RPMI7951 (cell line): ENCODE data around the gene AKT1. TPM values are rescaled to one million over a fixed set of nuclear protein-coding genes. Genes with fewer than 3 reads are reported as not detected.

Experiments
- DNase-seq: peaks from one replicate; pipeline ENCODE4 v3.0.0-alpha.2; 2012; ENCODE audit warnings: low read depth
- total RNA-seq: library from RNA; depleted of rRNA; stranded (reverse); fragments of >200 nt; shearing (Covaris generic); gene quantifications from 2 replicates; pipeline ENCODE4 v1.2.3, GENCODE V29; 2014

AKT1 gene
- total RNA-seq, 1 experiment from 2014 or later, result 81.5 TPM

DNA sequence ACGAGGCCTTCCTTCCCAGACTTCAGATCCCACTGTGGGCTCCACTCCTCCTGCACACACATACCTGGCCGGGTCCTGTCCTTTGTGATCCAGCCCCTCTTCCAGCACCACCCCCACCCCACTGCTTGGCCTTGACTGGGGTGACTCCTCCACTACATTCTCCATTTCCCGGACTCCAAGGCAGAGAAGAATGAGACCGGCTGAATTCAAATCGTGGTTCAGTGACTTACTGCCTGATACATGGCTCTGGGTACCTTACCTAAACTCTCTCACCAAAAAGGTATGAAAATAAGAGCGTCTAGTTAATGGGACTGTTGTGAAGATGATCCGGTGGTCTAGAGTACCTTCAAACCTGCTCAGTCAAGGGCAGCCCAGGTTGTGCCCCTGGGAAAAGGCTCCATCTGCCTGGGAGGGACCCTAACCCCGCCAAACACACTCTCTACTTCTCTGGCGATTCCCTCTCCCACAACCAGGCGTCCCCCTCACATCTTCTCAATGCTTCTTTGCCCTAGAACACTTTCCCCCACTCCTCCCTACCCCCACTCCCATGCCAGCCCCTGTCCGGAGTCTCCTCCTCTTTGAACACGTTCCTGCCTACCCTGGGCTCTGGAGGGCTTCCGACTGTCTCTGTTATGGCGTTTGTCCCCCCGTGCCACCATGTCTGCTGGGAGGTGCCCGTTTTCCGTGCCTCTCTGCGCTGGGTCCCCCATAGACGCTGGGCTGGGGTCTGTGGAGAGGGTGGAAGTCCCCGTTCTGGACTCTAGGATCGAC is 3.9 kb upstream of the AKT1 start:
- no peak for DNase-seq

DNA sequence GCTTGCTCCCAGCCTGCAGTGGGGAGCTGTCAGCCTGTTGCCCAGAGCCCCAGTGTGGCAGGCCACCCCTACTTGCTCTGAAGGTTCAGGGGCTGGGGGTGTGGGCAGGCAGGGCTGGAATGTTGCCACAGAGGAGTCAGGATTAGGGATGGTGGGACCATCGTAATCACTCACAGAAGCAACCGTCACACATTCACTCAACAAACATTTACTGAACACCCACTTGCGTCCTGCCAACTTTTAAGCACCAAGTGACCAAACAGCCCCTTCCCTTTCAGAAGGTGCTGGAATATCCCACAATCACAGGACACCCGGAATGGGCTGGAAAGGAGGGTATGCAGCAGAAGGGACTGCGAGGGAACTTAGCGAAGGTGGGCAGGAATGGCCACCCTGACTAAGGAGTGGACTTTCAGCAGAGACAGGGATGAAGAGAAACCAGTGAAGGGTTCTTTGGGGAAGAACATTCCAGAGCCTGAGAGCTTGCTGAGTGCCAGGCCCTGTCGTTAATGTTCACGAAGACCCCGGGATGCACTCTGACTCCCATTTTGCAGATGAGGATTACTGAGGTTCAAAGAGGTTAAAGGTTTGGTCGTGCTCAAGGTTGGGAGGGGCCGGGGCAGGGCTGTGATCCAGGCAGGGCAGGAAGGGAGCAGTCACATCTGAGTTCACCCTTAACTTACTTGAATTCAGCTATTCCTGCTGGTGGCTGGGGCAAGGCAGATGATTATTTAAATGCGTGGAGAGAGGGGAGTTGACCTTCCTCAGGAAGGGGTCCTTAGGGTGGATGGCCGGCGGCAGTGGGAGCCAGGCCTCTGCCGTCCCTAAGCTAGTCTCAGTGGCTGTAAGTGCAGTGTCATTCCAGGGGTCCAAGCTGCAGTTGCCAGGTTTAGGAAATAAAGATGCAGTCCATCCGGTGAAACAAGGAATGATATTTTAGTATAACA is 3.0 kb upstream of the AKT1 start:
- DNase-seq, result no peak

DNA sequence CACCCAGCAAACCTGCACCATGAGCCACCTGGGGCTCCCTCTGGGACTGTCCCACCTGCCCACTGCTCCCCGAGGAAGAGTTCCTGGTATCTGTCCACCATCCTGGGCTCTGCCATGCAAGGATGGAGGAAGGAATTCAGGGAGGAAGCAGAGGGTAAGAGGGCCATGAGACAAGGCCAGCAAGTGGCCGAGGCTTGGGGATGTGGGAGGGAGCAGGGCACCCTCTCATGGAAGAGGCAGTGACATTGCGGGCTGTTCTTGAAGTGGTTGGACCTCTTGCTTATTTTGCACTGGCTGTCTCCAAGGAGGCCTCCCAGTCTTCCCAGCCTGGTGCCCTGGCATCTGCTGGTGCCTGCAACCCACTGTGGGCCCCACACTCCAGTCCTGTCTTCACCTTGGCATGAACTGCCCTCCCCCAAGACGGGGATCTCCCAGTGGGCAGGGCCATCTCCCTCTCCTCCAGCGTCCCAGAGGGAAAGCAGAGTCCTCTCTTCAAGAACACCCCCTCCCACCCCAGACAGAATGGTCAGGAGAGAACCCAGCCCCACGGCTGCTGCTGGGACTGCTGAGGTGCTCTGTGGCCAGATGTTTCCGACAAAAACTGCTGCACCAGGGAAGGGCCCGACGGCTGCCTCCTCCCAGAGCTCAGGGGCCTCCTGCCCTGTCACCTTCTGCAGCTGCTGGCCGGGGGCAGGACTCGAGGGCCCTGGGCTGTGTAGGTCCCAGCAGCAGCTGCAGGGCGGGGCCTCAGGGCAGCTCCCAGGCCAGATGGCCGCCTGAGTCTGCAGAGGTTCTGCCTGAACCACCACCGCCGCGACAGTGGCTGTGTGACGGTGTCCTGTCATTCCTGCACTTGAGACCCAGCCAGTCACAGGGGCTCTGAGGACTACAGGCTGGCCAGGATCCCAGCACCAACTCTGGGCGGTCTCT is 1.8 kb upstream of the AKT1 start:
- DNase-seq, result no peak

DNA sequence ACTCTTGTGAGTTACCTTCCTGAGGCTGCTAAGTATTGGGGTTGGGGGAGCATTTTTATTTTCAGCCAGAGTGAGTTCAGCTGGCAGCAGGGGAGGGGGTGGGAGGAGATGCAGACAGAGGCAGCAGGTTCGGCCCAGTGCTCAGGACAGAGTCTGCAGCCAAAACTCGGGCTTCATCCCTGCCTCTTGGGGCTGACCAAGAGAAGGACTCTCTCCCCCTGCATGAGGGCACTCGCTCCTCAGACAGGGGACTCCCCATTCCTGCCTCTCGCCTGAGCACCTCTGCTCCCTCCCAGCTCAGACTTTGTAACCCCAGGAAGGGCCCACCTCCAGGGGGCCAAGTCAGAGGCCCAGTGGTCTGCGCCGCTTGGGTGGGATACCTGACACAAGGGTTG is 1.1 kb upstream of the AKT1 start:
- no peak for DNase-seq

DNA sequence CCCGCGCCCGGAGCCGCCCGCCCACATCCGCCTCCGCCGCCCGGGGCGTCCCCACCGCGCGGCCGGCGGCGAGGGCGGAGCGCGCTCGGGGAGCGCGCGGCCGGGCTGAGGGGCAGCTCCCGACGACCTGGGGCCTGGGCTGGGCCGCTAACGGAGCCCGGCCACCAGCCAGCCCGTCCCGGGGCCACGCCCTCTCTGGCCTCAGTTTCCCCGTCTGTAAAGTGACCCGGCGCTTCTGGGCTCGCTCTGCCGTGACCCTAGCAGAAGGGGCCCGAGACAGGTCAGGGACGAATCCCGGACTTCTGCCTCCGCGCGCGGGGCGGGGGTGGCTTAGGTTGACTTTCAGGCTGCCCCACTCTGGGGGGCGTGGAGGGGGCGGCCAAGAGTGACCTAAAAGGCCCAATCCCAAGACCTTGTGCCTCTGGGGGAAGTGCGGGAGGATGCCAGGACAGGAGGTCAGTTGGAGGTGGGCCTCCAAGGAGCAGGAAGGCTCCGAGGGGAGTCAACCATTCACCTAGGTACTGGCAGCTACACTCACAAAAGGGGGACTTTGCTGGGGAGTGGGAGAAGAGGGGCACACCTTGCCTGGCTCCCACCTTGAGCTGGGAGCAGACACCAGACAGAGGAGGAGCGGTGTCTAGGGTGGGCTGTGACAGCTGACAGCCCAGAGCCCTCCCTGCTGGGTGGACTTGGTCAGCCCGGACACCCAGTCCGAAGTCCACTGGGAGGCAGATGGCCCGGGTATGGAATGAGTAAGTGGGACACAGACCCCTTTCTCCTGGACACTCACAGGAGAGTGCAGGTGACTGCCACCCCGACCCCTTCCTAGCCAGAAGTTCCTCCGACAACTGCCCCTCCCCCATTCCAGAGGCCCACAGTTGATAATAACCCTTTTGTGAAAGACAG is 486 bp upstream of the AKT1 start:
- peak; percentile 43 for DNase-seq

DNA sequence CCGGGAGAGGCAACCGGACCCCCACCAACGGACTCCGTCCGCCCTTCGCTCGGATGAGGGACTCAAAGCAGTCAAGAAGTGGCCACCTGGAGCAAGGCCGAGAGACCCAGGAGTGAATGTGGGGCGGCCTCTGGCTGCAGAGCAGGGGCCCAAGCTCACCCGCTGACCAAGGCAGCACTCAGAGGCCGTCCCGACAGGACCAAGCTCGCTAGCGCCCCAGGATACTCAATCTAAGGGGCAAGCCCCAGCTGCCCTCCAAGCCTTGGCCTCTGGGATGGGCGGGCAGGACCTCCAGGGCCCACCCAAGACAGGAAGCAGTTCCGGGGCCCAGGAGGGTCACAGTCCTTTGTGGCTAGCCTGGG is 936 bp downstream of the AKT1 start:
- DNase-seq, result peak; percentile 27

DNA sequence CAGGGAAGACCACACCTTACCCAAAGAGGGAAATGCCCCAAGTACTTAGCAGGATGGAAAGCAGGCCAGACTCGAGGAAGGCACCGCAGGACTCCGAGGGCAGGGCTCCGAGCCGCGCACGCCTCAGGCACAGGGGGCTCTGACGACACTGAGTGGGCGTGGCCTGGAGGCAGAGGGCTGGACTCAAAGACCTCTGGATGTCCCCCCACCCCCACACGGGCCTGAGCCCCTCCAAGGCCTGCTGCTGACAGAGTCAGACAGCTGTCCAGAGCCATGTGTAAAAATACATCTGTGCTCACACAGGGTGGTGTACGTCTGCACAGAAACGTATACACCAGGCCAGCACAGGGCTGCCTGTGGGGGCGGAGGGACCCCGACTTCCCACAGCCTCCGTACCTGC is 1.4 kb downstream of the AKT1 start:
- peak; percentile 65 for DNase-seq

DNA sequence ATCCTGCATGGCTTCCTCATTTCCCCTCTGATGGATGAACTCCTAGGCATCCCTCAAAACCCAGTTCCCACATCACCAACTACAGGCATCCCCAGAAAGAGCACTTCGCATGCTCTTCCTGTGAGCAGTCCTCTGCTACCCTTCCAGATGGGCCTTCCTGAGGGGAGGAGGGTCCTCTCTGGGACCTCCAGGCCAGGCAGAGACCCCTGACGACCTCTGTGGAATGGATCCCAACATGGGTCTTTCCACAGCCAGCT is 1.9 kb downstream of the AKT1 start:
- no peak for DNase-seq

DNA sequence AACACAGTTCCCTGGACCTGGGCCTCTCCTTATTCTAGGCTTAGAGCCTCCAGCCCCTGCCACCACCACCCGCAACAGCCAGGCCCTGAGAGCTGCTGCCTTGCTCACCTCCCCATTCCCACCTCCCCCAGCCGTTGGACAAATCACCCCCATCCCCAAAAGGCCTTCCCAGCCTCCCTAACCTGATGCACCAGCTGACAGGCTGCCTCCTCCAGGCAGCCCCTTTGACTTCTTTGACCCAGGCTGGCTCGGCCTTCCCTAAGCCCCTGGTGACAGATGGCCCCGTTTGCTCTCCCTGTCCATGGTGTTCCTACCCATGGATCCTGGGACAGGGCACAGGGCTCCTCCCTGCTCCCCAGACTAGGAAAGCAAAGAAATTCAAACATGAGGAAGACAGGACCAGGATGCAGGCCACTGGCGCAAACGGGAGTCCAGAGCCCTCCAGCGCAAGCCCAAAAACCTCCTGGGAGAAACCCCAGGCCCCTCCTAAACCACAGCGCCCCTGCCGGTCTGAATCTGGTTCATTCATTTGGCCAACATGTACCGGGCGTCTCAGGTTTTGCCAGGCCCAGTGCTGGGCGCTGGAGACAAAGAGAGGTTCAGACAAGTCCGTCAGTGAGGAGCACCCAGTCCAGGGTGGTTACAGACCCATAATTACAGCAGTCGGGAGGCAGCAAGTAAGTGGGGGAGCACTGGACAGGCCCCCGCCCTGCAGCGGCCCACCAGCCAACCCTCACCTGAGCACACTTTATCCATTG is 2.4 kb downstream of the AKT1 start:
- DNase-seq, result no peak

DNA sequence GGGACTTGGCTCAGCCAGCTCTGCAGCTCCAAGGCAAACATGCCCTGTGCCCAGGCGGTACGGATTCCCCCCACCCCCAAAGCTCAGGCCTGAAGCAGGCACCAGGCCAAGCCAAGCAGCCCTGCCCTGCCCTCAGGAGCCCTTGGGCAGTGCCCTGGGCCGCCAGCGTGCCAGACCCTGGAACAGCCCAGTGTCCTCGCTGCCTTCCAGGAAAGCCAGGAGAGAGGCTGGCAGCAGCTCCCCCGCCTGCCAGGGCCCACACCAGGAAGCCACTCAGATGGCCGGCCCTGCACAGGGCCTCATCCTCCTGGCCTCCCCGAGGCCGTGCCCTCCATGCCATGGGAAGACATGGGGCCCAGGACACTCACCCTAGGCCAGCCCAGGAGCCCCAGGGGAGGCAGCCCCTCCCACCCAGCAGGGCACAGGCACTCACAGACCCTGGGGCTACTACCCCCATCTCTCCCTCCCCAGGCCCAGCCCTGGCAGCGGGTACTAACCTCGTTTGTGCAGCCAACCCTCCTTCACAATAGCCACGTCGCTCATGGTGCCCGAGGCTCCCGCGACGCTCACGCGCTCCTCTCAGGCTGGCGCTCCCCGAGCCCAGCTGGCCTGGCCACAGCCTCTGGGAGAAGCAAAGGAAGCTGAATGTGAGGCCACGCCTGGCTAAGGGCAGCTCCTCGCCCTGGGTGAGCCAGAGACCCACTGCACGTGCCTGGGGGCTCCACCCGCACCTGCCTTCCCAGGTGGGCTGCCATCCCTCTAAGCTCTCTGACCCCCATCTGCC is 3.3 kb downstream of the AKT1 start:
- DNase-seq, result no peak

DNA sequence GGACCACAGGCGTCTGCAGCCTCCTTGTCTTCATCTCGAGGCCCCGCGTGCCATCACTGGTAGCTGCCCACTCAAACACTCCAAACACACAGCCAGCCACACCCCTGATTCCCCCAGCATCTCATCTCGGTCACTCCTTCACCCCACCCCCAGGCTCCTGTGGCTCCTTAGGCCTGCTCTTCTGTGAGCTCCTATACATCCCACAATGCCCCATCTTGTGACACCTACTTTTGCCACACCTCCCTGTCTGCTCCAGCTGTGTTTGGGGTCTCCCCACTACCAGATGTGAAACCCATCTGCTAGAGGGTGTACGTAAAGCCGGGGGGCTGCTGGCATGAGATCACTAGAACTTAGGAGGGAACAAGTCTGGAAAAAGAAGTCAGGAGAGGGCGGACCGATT is 4.1 kb downstream of the AKT1 start:
- DNase-seq, result no peak

DNA sequence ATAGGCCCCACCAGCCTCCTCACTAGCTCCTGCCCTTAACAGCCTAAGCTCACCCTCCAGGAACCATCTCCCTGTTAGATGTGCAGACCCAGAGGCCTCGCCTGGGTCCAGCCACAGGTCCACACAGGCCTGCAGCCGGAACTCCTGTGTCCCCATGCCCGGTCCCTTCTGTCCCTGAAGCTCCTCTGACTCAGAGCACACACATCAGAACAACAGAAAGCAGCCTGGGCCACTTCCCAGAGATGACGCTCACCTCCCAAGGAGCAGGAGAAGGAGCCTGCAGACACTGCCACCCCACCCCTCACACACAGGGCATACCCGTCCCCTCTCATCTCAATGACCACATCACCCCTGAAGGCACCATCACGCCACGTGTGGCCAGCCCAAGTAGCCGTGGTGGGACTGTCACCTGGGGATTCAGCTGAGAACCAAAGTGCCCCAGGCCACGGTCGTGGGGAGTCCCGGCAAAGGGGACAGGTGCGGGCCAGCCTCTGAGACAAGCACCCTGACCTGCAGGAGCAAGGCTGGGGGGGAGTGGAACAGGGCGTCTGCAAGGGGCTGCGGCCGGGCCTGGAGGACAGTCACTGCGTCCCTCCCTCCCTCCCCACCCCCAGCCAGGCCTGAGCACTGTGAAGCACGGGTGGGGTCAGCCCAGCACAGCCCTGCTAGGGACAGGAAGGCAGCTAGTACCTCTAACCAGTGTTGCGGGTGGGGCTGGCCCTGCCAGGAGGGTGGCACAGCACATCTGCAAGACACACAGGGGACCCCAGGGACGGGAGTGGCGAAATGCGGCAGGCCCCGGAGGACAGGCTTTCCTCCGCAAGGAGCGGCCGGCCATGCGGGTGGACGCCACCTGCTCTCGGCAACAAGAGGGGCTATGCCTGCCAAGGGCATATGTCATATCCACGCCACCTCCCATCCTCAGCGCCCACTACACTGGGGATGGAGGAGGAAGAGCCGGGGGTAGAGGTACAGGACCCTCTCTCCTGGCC is 5.5 kb downstream of the AKT1 start:
- no peak for DNase-seq

DNA sequence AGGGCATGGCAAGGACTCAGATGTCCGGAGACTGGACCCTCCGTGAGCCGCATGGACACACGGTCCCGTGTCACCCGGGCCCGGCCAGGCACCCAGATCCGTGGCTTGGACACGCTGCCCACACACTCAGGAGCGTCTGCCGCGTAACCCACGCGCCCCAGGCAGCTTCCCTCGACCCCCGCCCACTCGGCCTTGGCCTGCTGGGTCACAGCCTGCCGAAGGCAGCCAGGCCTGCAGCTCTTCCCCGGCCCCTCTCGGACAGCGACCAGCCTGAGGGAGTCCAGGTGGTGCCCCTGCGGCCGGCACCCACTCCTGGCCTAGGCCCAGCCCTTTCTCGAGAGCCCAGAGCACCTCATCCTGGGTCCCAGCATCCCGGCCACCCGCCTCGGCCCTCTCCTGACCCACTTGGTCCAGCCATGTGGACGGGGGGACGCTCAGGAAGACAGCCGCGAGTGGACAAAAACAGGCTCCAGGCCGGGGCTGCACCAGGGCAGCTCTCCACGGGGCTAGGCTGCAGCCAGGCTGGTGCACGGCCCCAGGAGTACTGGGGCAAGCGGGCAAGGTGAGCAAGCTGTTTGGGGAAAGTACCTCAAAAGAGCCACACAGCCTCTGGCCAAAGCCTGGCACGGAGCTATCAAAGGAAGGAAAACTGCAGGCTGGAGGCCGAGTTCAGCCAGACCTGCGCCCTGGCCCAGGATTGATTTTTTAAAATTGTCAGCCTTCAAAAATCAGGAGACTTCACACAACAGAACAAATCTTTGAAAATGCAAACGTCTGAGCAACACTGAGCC is 6.5 kb downstream of the AKT1 start:
- DNase-seq, result no peak

DNA sequence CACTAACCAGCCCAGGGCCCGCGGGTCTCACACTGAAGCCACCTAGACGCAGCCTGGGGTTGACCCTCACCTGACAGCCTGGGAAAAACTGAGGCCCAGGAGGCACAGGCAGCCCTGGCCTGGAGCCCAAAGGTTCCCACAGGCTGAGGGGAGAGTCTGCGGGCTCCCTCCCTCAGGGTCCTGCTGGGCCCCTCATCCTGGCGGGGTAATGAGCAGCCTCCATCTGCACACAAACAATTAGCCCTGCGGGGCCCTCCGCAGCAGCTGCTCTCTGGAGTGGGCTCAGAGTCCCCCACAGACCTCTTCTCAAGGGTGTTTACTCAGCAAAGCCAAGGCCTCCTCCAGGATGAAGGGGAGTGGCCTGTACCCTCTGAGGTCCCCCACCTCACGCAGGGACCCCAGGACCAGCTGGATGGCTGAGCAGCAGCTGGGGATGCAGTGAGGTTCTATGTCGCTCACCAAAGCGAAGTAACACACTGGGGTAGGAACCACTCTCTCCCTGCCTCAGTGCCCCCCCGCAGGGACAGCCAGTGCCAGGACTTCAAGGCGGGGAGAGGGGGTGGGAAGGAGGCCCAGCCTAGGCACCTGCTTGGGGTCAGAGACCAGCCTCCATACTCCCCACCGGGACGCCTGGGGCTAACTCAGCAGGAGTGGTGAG is 7.3 kb downstream of the AKT1 start:
- no peak for DNase-seq

DNA sequence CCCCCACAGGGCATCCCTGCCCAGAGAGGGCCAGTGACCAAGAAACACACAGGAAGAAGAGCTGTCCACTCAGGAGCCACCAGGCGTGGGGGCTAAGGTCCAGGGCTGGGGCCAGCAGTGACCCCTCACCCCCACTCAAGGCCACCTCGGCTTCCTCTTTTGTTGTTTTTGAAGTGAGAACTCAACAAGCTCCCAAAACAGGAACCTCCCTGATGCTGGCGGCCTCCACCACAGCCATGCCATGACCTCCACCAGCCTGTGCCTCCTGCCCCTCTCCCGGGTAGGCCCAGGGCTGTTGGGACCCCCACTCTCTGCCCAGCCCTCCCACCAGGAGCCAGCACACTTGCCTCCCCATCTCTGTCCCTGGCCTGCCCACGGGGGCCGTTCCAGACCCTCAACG is 7.8 kb downstream of the AKT1 start:
- DNase-seq, result no peak

DNA sequence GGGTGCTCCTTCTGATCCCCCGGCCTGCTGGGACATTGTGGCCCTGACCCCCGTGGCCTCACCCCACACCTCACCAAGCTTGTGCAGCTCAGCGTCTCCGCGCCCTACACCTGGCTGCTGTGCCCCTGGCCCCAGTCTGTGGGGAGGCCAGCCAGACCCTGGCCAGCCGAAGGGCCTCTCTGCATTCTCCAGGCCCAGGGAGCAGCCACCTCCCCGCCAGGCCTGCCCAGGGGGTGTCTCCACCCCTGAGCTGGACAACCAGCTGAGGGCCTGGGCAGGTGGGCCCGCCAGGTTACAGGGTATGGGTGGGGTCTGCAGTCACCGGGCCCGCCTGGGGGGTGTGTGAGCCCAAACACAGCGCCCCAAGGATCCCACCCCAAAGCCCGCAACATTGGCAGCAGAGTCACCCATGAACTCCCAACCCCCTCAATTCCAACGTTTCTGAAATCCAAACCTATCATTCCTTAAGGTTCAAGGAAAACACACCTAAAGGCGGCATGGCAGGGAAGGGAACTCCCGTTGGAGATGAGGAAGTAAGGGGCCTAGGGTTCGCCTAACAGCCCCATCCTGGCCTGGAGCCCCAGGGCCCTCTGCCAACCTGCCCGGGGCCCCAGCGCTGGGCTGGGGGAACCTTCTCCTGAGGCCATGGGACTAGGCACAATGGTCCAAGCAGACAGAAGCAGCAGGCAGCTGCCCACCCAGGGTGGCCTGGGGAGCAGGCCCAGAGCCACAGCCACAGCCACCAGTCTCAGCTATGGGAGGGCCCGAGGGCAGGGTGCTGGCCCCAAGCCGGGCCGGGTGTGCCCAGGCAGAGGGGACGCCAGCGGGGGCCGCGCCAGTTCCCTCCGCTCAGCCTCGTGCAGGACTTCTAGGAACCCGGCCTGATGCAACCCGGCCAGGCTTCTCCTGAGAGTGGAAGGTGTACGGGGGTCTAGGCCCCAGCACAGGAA is 8.5 kb downstream of the AKT1 start:
- no peak for DNase-seq
